GM10847 (cell line): Measurements from ENCODE around the gene TSHR.

Source experiments
- POLR2A ChIP-seq: IDR thresholded peaks from 2 replicates; pipeline ENCODE4 v1.6.1; 2011; ENCODE audit not compliant: insufficient read length; ENCODE audit errors: extremely low read depth

Gene TSHR

DNA sequence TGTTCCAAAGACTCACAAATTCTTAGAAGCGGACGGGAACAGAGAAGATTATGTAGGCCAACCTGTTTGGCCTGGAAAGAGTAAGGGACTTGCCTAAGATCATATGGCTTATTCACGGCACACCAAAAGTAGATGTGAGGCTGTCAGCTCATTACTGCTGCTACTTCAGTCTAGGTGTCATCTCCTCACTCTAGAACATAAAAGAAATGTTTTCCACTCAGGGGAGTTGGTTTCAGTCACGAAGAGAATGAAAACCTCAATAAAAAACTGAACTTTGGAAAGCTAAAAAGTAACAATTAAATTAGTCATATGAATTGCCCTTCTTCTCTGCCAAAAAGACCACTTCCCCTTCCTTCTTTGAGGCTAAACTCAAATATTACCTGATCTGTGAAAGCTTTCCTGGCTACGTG lies 13.2 kb upstream of the TSHR start:
- TF ChIP-seq POLR2A, result no peak

DNA sequence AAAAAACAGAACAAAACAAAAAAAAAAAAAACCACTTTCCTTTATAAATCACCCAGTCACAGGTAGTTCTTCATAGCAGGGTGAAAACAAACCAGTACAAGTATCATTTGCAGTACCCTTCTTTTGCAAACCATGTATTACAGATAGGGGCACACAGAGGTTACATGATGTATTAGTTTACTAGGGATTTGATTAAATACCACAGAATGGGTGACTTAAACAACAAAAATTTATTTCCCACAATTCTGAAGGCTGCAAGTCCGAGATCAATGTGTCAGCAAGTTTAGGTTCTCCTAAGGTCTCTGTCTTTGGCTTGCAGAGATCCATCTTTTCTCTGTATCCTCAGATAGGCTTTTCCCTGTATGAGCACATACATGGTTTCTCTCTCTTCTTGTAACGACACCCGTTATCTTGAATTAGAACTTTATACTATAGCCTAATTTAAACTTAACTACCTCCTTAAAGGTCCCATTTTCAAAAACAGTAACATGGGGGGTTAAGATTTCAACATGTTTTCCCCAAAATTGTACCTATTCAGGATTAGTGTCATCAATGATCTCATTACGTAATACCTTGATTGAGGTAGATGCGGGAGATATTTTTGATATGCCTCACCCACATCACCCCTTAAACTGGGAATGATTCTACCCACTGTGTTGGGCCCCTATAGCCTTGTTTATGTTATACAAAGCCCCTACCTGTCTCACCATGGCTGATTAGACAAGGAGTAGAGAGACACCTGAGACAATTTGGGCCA lies 10.4 kb upstream of the TSHR start:
- TF ChIP-seq POLR2A, result no peak

DNA sequence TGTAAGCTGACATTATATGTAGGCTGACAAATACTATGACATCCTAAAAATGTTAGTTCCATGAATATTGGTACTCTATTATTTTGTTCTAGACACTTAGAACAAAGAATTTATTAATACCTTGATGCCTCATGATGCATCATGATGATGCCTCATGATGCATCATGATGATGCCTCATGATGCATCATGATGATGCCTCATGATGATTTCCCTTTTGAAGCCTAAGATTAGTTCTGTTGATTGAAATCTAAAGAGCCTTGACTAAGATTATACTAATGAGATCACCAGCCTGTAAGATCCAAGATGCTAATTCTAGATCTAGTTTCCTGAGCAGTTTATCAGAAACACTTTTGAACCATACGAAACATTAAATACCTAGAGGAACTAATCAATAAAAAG lies 9.2 kb upstream of the TSHR start:
- no peak for TF ChIP-seq POLR2A

DNA sequence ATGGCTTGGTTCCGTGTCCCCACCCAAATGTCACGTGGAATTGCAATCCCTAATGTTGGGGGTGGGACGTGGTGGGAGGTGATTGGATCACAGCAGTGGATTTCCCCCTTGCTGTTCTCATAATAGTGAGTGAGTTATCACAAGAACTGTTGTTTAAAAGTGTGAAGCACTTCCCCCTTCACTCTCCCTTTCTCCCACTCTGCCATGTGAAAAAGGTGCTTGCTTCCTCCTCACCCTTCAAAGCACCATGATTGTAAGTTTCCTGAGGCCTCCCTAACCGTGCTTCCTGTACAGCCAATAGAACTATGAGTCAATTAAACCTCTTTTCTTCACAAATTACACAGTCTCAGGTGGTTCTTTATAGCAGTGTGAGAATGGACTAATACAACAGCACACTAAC lies 8.6 kb upstream of the TSHR start:
- no peak for TF ChIP-seq POLR2A

DNA sequence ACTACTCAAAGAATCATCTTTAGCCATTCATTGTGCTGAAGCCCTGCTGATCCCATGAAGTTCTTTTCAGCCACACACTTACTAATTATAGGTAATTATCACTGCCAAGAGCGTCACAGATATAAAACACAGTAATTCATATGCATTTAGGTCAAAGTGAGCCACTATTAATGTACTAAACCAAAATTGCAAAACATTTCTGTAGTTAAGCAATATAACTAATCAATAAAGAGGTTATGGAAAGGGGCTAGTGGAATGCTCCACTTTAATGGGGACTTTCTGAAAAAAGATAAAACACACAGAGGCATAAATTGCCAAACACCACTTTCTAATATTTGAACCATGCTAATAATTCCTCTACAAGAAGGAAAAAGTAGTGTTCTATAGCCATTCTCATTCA lies 7.1 kb upstream of the TSHR start:
- no peak for TF ChIP-seq POLR2A

DNA sequence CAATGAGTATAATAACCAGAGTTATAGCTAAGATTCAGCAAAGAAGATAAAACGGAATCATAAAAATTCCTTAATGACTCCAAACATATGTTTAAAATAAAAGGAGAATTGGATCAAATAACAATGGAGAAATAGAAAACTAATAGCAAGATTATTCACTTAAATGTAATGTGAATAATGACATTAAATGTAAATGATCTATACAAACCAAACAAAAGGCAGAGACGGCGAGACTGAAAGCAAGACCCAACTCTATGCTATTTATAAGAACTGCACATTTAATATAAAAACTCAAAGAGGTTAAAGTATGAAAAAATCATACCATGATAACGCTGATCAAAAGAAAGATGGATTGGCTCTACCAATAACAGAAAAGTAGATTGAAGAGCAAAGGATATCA lies 3.9 kb upstream of the TSHR start:
- TF ChIP-seq POLR2A, result no peak

DNA sequence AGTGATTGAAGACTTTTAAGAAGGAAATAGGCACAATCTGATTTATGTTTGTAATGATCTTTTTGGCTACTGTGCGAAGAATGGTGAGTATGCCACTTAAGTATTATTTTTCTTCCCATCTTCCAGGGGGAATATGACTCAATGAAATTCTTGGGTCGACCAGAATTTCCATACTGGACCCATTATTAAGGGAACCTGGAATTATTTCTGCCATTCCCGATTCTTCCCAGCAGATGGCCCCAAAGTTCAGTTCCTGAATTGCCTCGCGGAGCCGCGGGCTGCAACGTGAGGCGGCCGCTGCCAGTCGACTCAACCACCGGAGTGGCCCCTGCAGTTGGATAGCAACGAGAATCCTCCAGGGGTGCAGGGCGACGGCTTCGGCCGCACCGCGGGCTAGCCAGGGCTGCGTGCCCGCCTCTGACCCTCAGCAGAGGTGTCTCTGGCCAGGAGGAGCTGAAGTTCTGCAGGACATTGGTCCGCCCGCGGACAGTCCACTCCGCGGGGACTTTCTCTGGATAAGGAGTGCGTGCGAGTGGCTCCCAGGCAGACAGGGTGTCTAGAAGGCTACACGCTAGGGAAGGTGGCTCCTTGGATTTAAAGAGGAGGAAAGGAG lies 628 bp upstream of the TSHR start:
- no peak for TF ChIP-seq POLR2A

DNA sequence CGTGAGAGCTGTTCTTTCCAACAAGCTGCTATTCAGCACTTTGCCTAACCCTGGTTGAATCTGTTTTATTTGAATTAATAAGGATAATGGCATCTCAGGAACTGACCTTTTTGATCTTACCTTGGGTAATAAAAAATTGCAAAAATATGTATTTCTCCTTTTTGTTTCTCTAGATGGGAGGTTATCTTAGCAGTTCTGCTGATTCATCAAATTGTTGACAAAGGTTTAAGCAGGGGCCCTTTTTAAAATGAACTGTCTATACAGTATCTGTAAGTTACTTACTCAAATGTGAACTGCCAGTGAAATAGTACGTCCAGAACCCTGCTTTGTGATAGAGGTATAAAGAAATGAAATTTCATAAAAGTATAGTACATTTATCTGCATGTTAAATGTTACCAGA lies 681 bp downstream of the TSHR start:
- no peak for TF ChIP-seq POLR2A

DNA sequence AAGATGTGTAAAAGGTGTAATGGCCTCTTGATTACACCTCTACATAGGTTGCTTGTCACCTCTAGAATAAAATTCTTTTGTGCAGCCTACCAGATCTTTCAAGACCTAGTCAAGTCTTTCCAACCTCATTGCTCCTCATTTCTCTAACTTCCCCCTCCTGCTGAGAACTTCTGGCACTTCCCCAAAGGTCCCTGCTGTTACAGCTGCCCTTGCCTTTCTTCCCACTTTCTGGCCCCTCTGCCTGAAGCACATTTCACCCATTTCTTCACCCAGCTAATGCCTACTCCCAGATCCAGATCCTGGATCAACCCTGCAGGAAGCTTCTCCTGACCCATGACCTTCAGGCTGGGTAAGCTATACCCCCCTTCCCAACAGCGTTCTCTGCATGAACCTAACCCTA lies 1.5 kb downstream of the TSHR start:
- TF ChIP-seq POLR2A, result no peak

DNA sequence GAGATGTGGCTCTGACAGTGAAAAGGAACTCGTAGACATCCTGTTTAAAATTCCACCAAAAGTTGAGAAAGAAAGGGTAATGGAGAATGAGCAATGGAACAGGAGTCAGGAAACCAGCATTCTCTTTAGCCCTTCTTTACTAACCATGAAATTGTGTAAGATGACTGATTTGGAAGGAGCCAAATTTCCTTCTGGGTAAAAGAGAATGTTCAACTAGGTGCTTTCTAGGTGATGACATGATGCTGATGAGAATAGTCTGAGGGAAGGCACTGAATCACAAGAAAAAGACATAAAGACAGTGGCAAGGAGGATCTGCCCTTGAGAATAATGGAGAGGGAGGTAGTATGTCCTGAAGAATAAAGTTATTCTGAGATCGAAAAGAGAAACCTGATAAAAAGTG lies 2.2 kb downstream of the TSHR start:
- TF ChIP-seq POLR2A, result no peak

DNA sequence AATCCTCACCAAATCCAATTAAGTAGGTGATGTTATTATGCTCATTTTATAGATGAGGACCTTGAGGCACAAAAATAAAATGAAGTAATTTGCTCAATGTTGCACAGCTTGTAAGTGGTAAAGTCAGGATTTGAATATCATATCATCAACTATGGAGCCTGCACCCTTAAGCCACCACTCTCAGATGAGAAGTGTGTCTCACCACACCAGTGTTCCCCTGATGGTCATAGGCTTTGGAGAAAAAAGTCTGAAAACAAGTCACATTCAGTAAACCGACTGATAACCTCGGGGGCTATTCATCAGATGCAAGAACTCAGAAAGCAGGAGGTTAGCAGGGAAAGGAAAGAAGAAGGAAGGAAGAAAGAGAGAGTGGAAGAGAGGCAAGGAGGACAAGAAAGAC lies 2.8 kb downstream of the TSHR start:
- TF ChIP-seq POLR2A, result no peak

DNA sequence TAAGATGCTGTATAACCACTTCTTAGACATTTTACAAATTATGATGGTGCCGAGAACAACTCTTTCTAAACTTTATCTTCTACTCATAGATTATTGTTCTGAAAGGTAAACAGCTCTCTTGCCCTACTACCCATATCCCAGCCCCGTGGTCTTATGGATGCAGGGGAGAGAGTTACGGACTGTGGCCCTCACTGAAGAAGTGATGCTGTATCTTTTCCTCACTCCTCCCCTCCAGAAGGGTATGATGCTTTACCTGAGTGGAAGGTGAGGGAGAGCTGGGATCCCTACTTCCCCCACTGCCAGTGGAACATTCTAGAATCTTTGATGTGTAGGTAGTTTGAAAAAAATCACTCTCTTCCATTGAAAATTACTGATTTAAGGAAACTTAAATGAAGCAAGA lies 3.5 kb downstream of the TSHR start:
- TF ChIP-seq POLR2A, result no peak

DNA sequence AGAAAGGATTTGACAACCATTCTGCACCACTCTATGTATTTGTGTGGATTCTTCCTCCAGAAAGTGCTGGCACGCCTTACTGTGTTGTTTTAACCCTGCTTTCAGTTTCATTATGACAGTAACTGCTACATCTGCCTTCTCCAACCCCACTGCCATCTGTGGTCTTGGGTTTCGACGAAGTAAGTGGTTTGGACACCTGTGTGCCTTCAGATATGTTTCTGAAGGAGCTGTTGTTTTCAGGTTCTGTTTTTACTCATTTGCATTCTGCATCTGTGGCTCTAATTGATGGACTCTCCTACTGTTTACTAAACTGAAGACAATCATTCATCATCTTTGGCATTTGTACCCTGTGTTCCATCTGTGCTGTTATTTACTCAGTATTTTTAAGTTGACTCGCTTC lies 4.1 kb downstream of the TSHR start:
- TF ChIP-seq POLR2A, result no peak

DNA sequence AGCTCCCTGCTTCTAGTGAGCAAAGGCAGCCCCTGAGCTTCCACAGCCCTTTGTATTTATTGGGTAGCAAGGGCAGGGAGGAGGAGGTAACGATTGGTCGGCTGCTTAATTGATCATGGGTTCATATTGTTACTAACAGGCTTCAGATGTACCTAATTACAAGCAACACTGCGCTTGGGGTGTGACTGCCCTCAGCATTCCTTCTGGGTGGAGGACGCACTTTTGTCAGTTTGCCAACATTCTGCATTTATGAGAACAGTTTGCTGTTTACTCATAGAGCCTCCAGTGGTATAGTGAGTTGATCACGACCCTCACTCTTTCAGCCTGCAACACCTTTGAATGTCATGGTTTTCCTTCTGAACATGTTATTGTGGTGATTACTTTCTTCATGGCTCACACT lies 9.6 kb downstream of the TSHR start:
- no peak for TF ChIP-seq POLR2A

DNA sequence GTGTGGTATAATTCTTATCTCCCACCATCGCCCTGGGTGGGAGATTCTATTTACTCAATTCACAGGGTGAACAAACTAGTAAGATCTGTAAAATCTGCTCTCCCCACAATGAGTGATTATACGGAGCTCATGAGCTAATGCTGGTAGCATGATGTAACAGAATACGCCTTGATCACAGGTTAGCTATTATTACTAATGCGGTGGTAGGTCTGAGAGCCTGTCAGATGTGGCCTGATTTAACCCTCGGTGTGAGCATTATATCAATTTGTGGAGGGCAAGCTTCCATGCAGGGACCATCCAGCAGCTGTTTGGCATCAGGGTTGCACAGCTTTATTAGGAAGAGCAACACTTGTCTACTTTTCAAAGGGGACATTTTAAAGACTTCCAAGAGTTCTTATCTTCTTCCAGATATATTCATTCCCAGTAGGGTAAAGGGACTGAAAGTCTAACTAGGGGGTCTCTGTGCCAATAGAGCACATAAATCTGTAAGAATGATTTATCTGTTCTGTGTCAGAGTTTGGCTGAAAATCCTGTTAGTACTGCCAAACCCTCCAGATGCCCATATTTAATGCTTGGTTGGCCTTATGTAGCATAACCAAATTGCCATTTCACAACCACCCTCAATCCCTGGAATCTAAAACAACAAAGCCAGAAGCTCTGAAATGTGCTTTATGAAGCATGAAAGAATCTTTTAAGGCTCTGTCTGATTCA lies 18.7 kb downstream of the TSHR start:
- TF ChIP-seq POLR2A, result no peak

DNA sequence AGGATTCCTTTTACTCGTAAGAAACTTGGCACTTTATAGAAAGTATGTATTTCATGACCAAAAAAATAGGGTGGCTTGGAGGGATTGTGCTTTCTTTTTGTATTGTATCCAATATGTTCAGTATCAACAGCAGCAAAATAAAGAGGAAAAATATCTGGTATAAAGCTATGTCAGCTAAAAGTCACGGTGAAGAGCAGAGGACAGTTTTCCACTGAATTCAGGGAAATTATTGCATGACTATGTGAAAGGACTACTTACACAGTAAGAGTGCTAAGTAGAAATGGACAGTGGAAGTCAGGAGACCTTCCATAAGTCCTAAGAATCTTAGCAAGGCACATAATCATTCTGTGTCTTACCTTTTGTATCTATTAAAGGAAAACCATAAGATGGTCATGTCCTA lies 19.3 kb downstream of the TSHR start:
- no peak for TF ChIP-seq POLR2A
